ENCODE results near the gene NLRP3. TPM values are rescaled to one million over a fixed set of nuclear protein-coding genes. Genes with fewer than 3 reads are reported as not detected.

Gene NLRP3
- total and polyA plus RNA-seq, 9 of the 15 experiments (the other 6 are each of a cell fraction or from before 2014, with no cell fraction given), result not detected

GRCh38 chr1:247474367-247474766 lies 58.4 kb downstream of the NLRP3 start:
- intact Hi-C loops (cut with micrococcal nuclease) (no loop called here), in situ Hi-C loops (cut with MboI) (no loop called here)
- H2AFZ ChIP-seq (ENCODE audit: low read depth, low read length), result no peak overlapping the region
- H3K4me2 ChIP-seq (ENCODE audit: insufficient read depth, low read length), result no peak overlapping the region
- H3K4me3 ChIP-seq, result no peak overlapping the region
- H3K27me3 ChIP-seq (ENCODE audit: control insufficient read depth in 2 of 2, insufficient read depth in 2 of 2, low read length in 2 of 2), result peaks cover 0 to 6% of the 10 kb centered on the region in 2 experiments; a peak in 2 of 5 replicates
- ATAC-seq (no peak), DNase-seq (ENCODE audit: extremely low read depth in 1 of 4, low spot score in 3 of 4) (no peak), FAIRE-seq (no peak)
- no peaks in the 10 kb centered on the region for H4K20me1 ChIP-seq (replicated peaks; ENCODE audit: control insufficient read depth, insufficient read depth, low read length)
- no peaks in the 10 kb centered on the region for H3K79me2 ChIP-seq (ENCODE audit: control insufficient read depth, insufficient read depth, low read length)
- peaks cover 11 to 17% of the 10 kb centered on the region in 2 experiments for H3K4me1 ChIP-seq (replicated peaks in 1 of 2; ENCODE audit: control insufficient read depth in 2 of 2, insufficient read depth in 2 of 2, low read length in 2 of 2)
- TF ChIP-seq NFRKB (IDR thresholded peaks at IDR 0.05; ENCODE audit: low read depth), result no peak
- H3K9me3 ChIP-seq (replicated peaks; ENCODE audit: control insufficient read depth, insufficient read depth, low read depth, low read length), result no peaks in the 10 kb centered on the region
- no peaks in the 10 kb centered on the region for H3K9me1 ChIP-seq (ENCODE audit: control insufficient read depth, insufficient read depth, low read length)
- ChIA-PET CTCF (ENCODE audit: low intra/inter-chr PET ratio) (no interaction called here), POLR2A (no interaction called here)
- H3K9ac ChIP-seq (ENCODE audit: insufficient read depth in 1 of 2, low read depth in 2 of 2, low read length in 2 of 2), result no peak overlapping the region
- H3K27ac ChIP-seq (ENCODE audit: extremely low read depth, low read depth, low read length), result no peak overlapping the region
- WGBS (ENCODE audit: insufficient coverage, low coverage, missing lambda C conversion rate), result 1% methylated on average over 3 of the region's 3 CpGs
- no peaks in the 10 kb centered on the region for H3K36me3 ChIP-seq (ENCODE audit: control insufficient read depth, insufficient read depth, low read length)
- no TSS peak for BruUV-seq (replicated peaks)

- ChIA-PET POLR2A (no interaction called here), CTCF (ENCODE audit: low intra/inter-chr PET ratio) (no interaction called here)
- H3K36me3 ChIP-seq (ENCODE audit: control insufficient read depth, insufficient read depth, low read length), result no peaks in the 10 kb centered on the region
- no peak overlapping the region for H3K27ac ChIP-seq (ENCODE audit: extremely low read depth, low read depth, low read length)
- H3K79me2 ChIP-seq (ENCODE audit: control insufficient read depth, insufficient read depth, low read length), result no peaks in the 10 kb centered on the region
- BruUV-seq (replicated peaks), result no TSS peak
- no peak overlapping the region for H2AFZ ChIP-seq (ENCODE audit: low read depth, low read length)
- H3K4me1 ChIP-seq (replicated peaks in 1 of 2; ENCODE audit: control insufficient read depth in 2 of 2, insufficient read depth in 2 of 2, low read length in 2 of 2), result peaks cover 10% of the 10 kb centered on the region in 2 experiments
- intact Hi-C loops (cut with micrococcal nuclease), result no loop called here
- in situ Hi-C loops (cut with MboI), result no loop called here
- 5% methylated on average over 2 of the region's 2 CpGs for WGBS (ENCODE audit: insufficient coverage, low coverage, missing lambda C conversion rate)
- no peak overlapping the region for H3K4me2 ChIP-seq (ENCODE audit: insufficient read depth, low read length)
- no peaks in the 10 kb centered on the region for H4K20me1 ChIP-seq (replicated peaks; ENCODE audit: control insufficient read depth, insufficient read depth, low read length)
- TF ChIP-seq ETS1 (conservative IDR thresholded peaks at IDR 0.05; ENCODE audit: control insufficient read depth, low read depth, low read length) (no peak), ZNF511 (CRISPR knock-in tag; IDR thresholded peaks at IDR 0.05) (no peak), AFF1 (IDR thresholded peaks at IDR 0.05; ENCODE audit: low read depth in 1 of 2, partially characterized antibody in 2 of 2) (peak in 1 of 2 experiments; percentile 94), YY1 (IDR thresholded peaks at IDR 0.05; ENCODE audit: borderline replicate concordance in 1 of 3, control insufficient read depth in 1 of 3, extremely low read depth in 1 of 3, insufficient read depth in 3 of 3, insufficient read length in 1 of 3, insufficient replicate concordance in 2 of 3, low read depth in 1 of 3, low read length in 2 of 3) (no peak), CHD1 (IDR thresholded peaks at IDR 0.05; ENCODE audit: low read length) (no peak), NCOA2 (IDR thresholded peaks at IDR 0.05; ENCODE audit: partially characterized antibody in 2 of 2) (no peak)
- peaks cover 0 to 10% of the 10 kb centered on the region in 2 experiments; a peak in 2 of 5 replicates for H3K27me3 ChIP-seq (ENCODE audit: control insufficient read depth in 2 of 2, insufficient read depth in 2 of 2, low read length in 2 of 2)
- FAIRE-seq (no peak), DNase-seq (ENCODE audit: extremely low read depth in 1 of 4, low spot score in 3 of 4) (no peak), ATAC-seq (no peak)
- no peaks in the 10 kb centered on the region for H3K9me3 ChIP-seq (replicated peaks; ENCODE audit: control insufficient read depth, insufficient read depth, low read depth, low read length)
- H3K9me1 ChIP-seq (ENCODE audit: control insufficient read depth, insufficient read depth, low read length), result no peaks in the 10 kb centered on the region
- H3K9ac ChIP-seq (ENCODE audit: insufficient read depth in 1 of 2, low read depth in 2 of 2, low read length in 2 of 2), result no peak overlapping the region
- H3K4me3 ChIP-seq, result no peak overlapping the region
Measured at GRCh38 chr1:247475793-247476192, 59.8 kb downstream of the NLRP3 start.

Data from K562 (cell line).